SU-DHL-6 (cell line): Measurements from ENCODE around the gene C14orf132.

ENCODE experiments used
- EZH2phosphoT487 ChIP-seq: fragments of 200-600 bp; sonication (generic), shearing (Covaris generic); conservative IDR thresholded peaks from 2 replicates; pipeline ENCODE4 v1.6.1; 2018; ENCODE audit warnings: mild to moderate bottlenecking, antibody characterized with exemption, low read length, moderate library complexity, mixed read lengths
- TF ChIP-seq, protein P1 (sequence below): fragments of 200-600 bp; sonication (generic); IDR thresholded peaks from one replicate; pipeline ENCODE4 v1.5.1; 2017; ENCODE audit warnings: antibody characterized with exemption, mild to moderate bottlenecking, low read length, moderate library complexity; ENCODE audit not compliant: insufficient read depth, poor library complexity, severe bottlenecking

DNA sequence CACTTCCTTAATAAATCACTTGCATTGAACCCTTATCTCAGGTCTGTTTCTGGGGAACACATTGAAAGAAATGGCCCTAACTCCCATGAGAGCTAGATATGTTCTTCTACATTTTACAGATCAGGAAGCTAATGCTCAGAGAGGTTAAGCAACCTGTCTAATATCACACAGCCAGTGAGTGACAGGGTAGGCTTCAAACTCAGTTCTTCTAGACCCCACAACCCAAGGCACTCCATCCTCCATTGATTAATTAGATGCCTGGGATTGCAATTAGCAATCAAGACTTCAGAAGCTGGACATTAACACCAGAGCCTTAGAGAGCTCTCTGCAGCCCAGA is 59.8 kb downstream of the C14orf132 start:
- TF ChIP-seq, protein P1, sequence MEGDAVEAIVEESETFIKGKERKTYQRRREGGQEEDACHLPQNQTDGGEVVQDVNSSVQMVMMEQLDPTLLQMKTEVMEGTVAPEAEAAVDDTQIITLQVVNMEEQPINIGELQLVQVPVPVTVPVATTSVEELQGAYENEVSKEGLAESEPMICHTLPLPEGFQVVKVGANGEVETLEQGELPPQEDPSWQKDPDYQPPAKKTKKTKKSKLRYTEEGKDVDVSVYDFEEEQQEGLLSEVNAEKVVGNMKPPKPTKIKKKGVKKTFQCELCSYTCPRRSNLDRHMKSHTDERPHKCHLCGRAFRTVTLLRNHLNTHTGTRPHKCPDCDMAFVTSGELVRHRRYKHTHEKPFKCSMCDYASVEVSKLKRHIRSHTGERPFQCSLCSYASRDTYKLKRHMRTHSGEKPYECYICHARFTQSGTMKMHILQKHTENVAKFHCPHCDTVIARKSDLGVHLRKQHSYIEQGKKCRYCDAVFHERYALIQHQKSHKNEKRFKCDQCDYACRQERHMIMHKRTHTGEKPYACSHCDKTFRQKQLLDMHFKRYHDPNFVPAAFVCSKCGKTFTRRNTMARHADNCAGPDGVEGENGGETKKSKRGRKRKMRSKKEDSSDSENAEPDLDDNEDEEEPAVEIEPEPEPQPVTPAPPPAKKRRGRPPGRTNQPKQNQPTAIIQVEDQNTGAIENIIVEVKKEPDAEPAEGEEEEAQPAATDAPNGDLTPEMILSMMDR: no peak
- TF ChIP-seq EZH2phosphoT487: no peak
